HCT116 (cell line): Measurements from ENCODE around the gene FFAR4. TPM values are rescaled to one million over a fixed set of nuclear protein-coding genes. Genes with fewer than 3 reads are reported as not detected.

Source experiments
- ATAC-seq: fragments of 200-7000 bp; cut with Tn5 transposase; 2 replicates; pipeline ENCODE4 v1.9.1; 2020; ENCODE audit warnings: mild to moderate bottlenecking, moderate library complexity
- BruUV-seq: library from RNA; stranded (reverse); fragments of 400-500 nt; replicated peaks from 2 replicates; lab custom pipeline; 2021; lab: Mats Ljungman, UMichigan
- CTCF ChIA-PET: fragments of 300-600 bp; sonication (Branson Sonifier 250); formaldehyde crosslinking; loops from one replicate; lab custom pipeline; 2021; ENCODE audit warnings: antibody characterized with exemption; lab: Charles Lee
- POLR2A ChIA-PET: fragments of 300-600, 350-600 bp; sonication (Branson Sonifier 250); formaldehyde crosslinking; loops from one replicate; lab custom pipeline; 2021; ENCODE audit warnings: antibody characterized with exemption; lab: Charles Lee
- RAD21 ChIA-PET, 2 experiments: fragments of 300-600 bp; sonication (Branson Sonifier 250); formaldehyde crosslinking; loops; one replicate each; lab custom pipeline; 2023; ENCODE audit warnings: low total read pairs in 2 of 2; ENCODE audit not compliant: uncharacterized antibody in 2 of 2, unreplicated experiment in 2 of 2, low non-redundant PET in 1 of 2; lab: Charles Lee
- DNase-seq: peaks from one replicate; pipeline ENCODE4 v3.0.0-alpha.2; 2010; ENCODE audit warnings: low read depth, low spot score
- H2AFZ ChIP-seq: fragments of 200-600 bp; shearing (Covaris generic), sonication (generic); 2 replicates; pipeline ENCODE4 v1.6.1; 2017; ENCODE audit warnings: low read depth, mixed run types, mixed read lengths, antibody characterized with exemption, low read length; ENCODE audit not compliant: poor library complexity, severe bottlenecking
- H3K27ac ChIP-seq: 2 replicates; pipeline ENCODE4 v1.5.1; 2012; ENCODE audit warnings: low read depth, low read length
- H3K27me3 ChIP-seq: fragments of 200-600 bp; sonication (generic); 2 replicates; pipeline ENCODE4 v1.6.1; 2016; ENCODE audit warnings: mixed run types, low read length, mixed read lengths; ENCODE audit not compliant: insufficient read depth
- H3K36me3 ChIP-seq, 2 experiments: fragments of 200-500 bp in 1 of 2; fragments of 200-600 bp in 1 of 2; sonication (Bioruptor generic) in 1 of 2; sonication (generic) in 1 of 2; 2 replicates each; pipeline versions ENCODE4 v1.5.1 to v1.6.1; 2014 to 2016; ENCODE audit warnings: low read length in 2 of 2, inconsistent platforms in 1 of 2, mixed read lengths in 1 of 2, mixed run types in 1 of 2; ENCODE audit not compliant: insufficient read depth in 2 of 2, control insufficient read depth in 1 of 2
- H3K4me1 ChIP-seq, 2 experiments: fragments of 200-600 bp in 1 of 2; sonication (generic) in 1 of 2; 2 replicates each; pipeline versions ENCODE4 v1.5.1 to v1.6.1; 2012 to 2017; ENCODE audit warnings: low read length in 2 of 2, inconsistent platforms in 1 of 2, mild to moderate bottlenecking in 1 of 2, mixed read lengths in 1 of 2, mixed run types in 1 of 2, moderate library complexity in 1 of 2; ENCODE audit not compliant: insufficient read depth in 2 of 2, control insufficient read depth in 1 of 2
- H3K4me2 ChIP-seq: fragments of 200-600 bp; sonication (generic); 2 replicates; pipeline ENCODE4 v1.6.1; 2017; ENCODE audit warnings: mixed run types, low read length, mixed read lengths
- H3K4me3 ChIP-seq, 2 experiments: fragments of 200-600 bp in 1 of 2; sonication (generic) in 1 of 2; replicated peaks in 1 of 2; 2 replicates each; pipeline ENCODE4 v1.5.1; 2011 to 2016; ENCODE audit warnings: low read length in 2 of 2, control low read depth in 1 of 2, low read depth in 1 of 2, mild to moderate bottlenecking in 1 of 2, mixed read lengths in 1 of 2, mixed run types in 1 of 2
- H3K79me2 ChIP-seq: fragments of 200-600 bp; sonication (generic); 2 replicates; pipeline ENCODE4 v1.6.1; 2017; ENCODE audit warnings: mild to moderate bottlenecking, mixed run types, low read length, moderate library complexity, mixed read lengths; ENCODE audit not compliant: insufficient read depth
- H3K9ac ChIP-seq: fragments of 200-600 bp; sonication (generic); 2 replicates; pipeline ENCODE4 v1.6.1; 2016; ENCODE audit warnings: low read length, mixed read lengths
- H3K9me2 ChIP-seq: fragments of 200-600 bp; sonication (generic), shearing (Covaris generic); 2 replicates; pipeline ENCODE4 v1.6.1; 2017; ENCODE audit warnings: mixed run types, mild to moderate bottlenecking, moderate library complexity; ENCODE audit not compliant: insufficient read depth
- H3K9me3 ChIP-seq, 2 experiments: fragments of 200-500 bp in 1 of 2; fragments of 200-600 bp in 1 of 2; sonication (Bioruptor generic) in 1 of 2; sonication (generic) in 1 of 2; 2 replicates each; pipeline ENCODE4 v1.6.1; 2014 to 2017; ENCODE audit warnings: low read length in 2 of 2, mixed read lengths in 2 of 2, inconsistent platforms in 1 of 2, low read depth in 1 of 2, mild to moderate bottlenecking in 1 of 2, mixed run types in 1 of 2, moderate library complexity in 1 of 2; ENCODE audit not compliant: control insufficient read depth in 1 of 2, insufficient read depth in 1 of 2
- H4K20me1 ChIP-seq: fragments of 200-600 bp; sonication (generic), shearing (Covaris generic); 2 replicates; pipeline ENCODE4 v1.6.1; 2017; ENCODE audit warnings: mixed run types, mild to moderate bottlenecking, moderate library complexity; ENCODE audit not compliant: insufficient read depth
- ATF3 ChIP-seq: IDR thresholded peaks from 2 replicates; pipeline ENCODE4 v1.6.1; 2012
- EZH2phosphoT487 ChIP-seq: fragments of 200-600 bp; IDR thresholded peaks from 2 replicates; pipeline ENCODE4 v1.6.1; 2018; ENCODE audit warnings: antibody characterized with exemption, borderline replicate concordance
- RAD21 ChIP-seq: IDR thresholded peaks from 2 replicates; pipeline ENCODE4 v1.6.1; 2012; ENCODE audit warnings: low read depth, mild to moderate bottlenecking
- REST ChIP-seq: IDR thresholded peaks from 2 replicates; pipeline ENCODE4 v1.6.1; 2012; ENCODE audit warnings: low read depth
- TCF7L2 ChIP-seq: IDR thresholded peaks from 2 replicates; pipeline ENCODE4 v1.7.0; 2011; ENCODE audit warnings: borderline replicate concordance, inconsistent platforms; ENCODE audit not compliant: insufficient read depth, insufficient read length; ENCODE audit errors: extremely low read depth
- ZBTB33 ChIP-seq: IDR thresholded peaks from 2 replicates; pipeline ENCODE4 v1.6.1; 2011; ENCODE audit warnings: mild to moderate bottlenecking, low read length, moderate library complexity; ENCODE audit not compliant: insufficient replicate concordance; ENCODE audit errors: extremely low read depth
- ZFX ChIP-seq: fragments of 450-650 bp; IDR thresholded peaks from 2 replicates; pipeline ENCODE4 v1.6.1; 2017
- intact Hi-C: fragments of 100-400 bp; cut with micrococcal nuclease; formaldehyde crosslinking; loops from 2 replicates; pipeline ENCODE4 v1.10.0; 2022
- total RNA-seq: library from RNA; stranded (reverse); gene quantifications from one replicate; pipeline ENCODE4 v1.2.1, GENCODE V29; 2021; ENCODE audit not compliant: unreplicated experiment

Gene FFAR4
- total RNA-seq, 1 experiment from 2014 or later: not detected

- CTCF ChIA-PET: interaction anchor here (1.2 kb wide), 1 partner anchor 41 kb away, joined by 4 read pairs; no protein-coding TSS in a partner anchor
- no peak for DNase-seq
- Histone ChIP-seq H3K36me3 (no peaks in the 10 kb centered on the region), H3K9me2 (no peaks in the 10 kb centered on the region), H3K27ac (no peak overlapping the region), H2AFZ (no peak overlapping the region), H3K4me2 (no peak overlapping the region), H3K9me3 (no peaks in the 10 kb centered on the region), H3K4me3 (no peak overlapping the region), H3K9ac (no peak overlapping the region), H3K79me2 (no peaks in the 10 kb centered on the region), H4K20me1 (no peaks in the 10 kb centered on the region), H3K27me3 (no peaks in the 10 kb centered on the region), H3K4me1 (no peaks in the 10 kb centered on the region)
- no peak for TF ChIP-seq ATF3
- no peak for TF ChIP-seq TCF7L2
- TF ChIP-seq EZH2phosphoT487: no peak
- TF ChIP-seq ZFX: no peak
- TF ChIP-seq REST: no peak
- TF ChIP-seq RAD21: no peak
- no peak for TF ChIP-seq ZBTB33
- RAD21 ChIA-PET: no interaction called here
- POLR2A ChIA-PET: no interaction called here
- no peak for ATAC-seq
- intact Hi-C loops: no loop called here
- no TSS peak for BruUV-seq
Measured at GRCh38 chr10:93595378-93596161, 29.1 kb downstream of the FFAR4 start.
